ENCODE measurements around the gene HOXB8. TPM values are rescaled to one million over a fixed set of nuclear protein-coding genes. Genes with fewer than 3 reads are reported as not detected.

HOXB8 gene
- total RNA-seq, 2 donors from 2014 or later: not detected

DNA sequence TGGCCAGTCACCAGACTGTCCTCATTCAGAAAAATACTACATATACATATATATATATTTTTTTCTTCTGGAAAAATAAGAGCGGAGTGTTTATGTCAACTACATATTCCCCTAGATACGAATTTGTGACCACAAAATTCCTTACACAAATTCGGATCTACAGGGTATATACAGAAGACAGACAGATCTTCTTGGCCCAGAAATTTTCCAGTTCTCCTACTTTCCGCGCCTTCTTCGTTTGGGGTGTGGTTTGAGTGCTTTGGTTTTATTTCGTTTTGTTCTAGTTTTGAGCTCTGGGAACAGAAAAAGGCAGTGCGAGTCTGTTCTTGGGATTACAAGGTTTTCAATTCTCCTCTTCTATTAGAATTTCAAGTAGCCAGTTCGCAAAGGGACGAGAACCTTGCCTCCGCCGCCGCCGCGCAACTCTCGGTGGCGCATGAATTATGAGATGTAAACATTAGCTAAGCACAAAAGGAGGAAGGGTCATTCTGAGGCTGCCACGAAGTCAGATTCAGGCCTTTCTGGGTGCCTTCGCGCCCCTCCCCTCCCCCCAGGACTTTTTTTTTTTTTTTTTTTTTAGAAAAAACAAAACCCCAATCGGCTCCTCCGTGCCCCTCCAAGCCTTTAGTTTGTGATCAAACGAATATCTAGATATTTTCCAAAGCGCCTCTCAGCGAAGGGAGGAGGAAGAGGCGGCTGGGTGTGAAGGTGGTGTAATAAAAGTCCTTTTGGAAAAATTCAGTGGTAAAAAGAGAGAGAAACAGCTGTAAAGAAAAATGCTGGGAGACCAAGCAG lies 35.1 kb downstream of the HOXB8 start:
- Mint-ChIP-seq H3K4me1 (ENCODE audit: low read depth) (peaks cover 59% of the 10 kb centered on the region), H3K27me3 (ENCODE audit: low read depth) (peaks cover 61% of the 10 kb centered on the region), H3K4me3 (peak overlapping the region; percentile 70 to 95), H3K36me3 (ENCODE audit: insufficient read depth in 2 of 2) (peaks cover 2 to 3% of the 10 kb centered on the region in 2 donors), H3K9me3 (no peaks in the 10 kb centered on the region), H3K27ac (no peak overlapping the region)
- ATAC-seq (replicated peaks in 1 of 2): no peak
- DNase-seq: no peak

DNA sequence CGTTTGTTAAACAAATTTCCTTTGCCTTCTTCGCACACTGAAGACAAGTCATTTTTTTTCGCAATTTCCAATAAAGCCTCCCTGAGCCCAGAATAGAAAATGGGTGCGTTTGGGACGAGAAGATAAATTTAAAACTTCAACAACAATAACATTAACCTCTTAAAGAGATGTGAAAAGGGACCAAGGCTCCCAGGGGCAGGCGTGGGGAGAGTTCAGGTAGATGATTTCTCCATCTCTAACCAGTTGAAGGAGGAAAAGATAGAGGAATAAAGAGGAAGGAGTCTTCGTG lies 35.7 kb downstream of the HOXB8 start:
- Mint-ChIP-seq H3K27me3 (ENCODE audit: low read depth) (peaks cover 60% of the 10 kb centered on the region), H3K9me3 (no peaks in the 10 kb centered on the region), H3K27ac (no peak overlapping the region), H3K36me3 (ENCODE audit: insufficient read depth in 2 of 2) (peaks cover 2 to 3% of the 10 kb centered on the region in 2 donors), H3K4me1 (ENCODE audit: low read depth) (peaks cover 56% of the 10 kb centered on the region), H3K4me3 (peak overlapping the region; percentile 89 to 95)
- ATAC-seq (replicated peaks in 1 of 2): no peak
- no peak for DNase-seq

DNA sequence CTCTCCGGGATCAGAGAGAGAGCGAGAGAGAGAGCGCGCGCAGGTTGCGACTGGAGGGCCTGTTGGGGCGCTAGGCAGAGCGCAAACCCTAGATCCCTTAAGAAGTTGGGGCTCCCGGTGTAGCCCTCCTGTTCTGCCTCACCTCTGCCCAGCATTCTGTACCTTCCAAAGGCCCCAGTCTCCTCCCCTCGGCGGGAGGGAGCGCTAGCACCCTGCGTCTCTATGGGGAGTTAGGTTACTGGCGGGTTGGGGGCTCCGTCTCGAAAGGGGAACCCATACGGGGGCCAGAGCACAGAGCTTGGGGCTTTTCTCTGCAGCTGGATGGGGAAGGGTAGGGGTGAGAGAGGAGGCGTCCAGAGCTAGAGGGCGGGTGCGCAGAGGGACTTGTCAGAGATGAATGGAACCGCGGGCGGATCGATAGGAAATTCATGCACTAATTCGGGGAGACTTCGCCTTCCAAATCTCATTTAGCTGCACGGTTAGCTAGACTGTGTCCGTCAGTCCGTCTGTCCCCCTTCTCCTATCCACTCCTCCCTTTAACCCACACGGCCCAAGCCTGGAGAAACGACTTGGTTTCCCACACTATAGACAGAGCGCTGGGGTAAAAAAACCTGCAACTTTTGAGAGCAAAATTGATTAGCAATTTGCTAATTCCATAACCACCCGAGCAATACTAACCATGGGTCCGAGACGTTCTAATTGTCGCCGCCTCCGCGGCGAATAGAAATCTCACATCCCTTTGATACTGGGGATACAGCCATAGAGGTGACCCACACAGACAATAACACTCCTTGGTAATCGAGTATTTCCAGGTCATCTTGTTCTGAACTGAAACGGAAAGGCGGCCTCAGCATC lies 36.2 kb downstream of the HOXB8 start:
- Mint-ChIP-seq H3K36me3 (ENCODE audit: insufficient read depth in 2 of 2) (peaks cover 2 to 3% of the 10 kb centered on the region in 2 donors), H3K27me3 (ENCODE audit: low read depth) (peaks cover 59% of the 10 kb centered on the region), H3K9me3 (no peaks in the 10 kb centered on the region), H3K4me3 (peak overlapping the region; percentile 89 to 95), H3K27ac (peak overlapping the region; percentile 58), H3K4me1 (ENCODE audit: low read depth) (peaks cover 56% of the 10 kb centered on the region)
- ATAC-seq (replicated peaks in 1 of 2) (peak; percentile 57 to 71), DNase-seq (no peak)

DNA sequence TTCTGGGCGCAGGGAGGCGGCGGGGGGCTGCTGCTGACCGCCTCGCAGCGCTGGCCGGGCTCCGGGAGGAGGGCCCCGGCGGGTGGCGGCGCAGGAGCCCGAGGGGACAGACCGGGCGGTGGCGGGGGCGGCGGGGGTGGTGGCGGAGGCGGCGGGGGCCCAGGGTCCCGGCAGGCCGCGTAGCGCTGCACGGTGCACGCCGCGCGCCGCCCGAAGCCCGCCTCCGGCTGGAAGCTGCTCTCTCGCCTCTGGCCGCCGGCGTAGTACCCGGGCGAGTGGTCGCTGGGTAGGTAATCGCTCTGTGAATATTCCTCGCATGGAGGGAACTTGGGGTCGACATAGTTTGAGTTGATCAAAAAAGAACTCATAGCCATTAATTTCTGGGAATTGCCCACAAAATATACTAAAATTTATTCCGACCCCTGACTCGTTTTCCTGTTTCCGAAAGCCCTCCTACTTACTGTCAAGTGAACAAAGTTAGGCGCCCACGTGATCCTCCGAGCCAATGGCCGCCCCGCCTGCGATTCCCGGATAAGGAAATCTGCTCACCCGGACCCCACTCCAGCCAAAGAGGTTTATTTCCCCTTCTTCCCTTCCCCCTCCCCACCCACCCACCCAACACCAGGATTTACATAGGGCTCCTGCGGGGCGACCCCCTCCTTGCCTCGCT lies 37.0 kb downstream of the HOXB8 start, which contains the start of gene HOXB4:
Gene HOXB4, minus strand, starts transcription at position 405 of the 670 bp plus-strand sequence. Its CDS starts 31 bp downstream, at position 374.
- Mint-ChIP-seq H3K36me3 (ENCODE audit: insufficient read depth in 2 of 2) (peaks cover 2 to 3% of the 10 kb centered on the region in 2 donors), H3K4me1 (ENCODE audit: low read depth) (peaks cover 55% of the 10 kb centered on the region), H3K27me3 (ENCODE audit: low read depth) (peaks cover 51% of the 10 kb centered on the region), H3K9me3 (no peaks in the 10 kb centered on the region), H3K27ac (peak within 1 kb of the TSS; percentile 95), H3K4me3 (peak within 1 kb of the TSS; percentile 89 to 95)
- DNase-seq (peak; percentile 73 to 77), ATAC-seq (replicated peaks in 1 of 2) (peak; percentile 72 to 86)

DNA sequence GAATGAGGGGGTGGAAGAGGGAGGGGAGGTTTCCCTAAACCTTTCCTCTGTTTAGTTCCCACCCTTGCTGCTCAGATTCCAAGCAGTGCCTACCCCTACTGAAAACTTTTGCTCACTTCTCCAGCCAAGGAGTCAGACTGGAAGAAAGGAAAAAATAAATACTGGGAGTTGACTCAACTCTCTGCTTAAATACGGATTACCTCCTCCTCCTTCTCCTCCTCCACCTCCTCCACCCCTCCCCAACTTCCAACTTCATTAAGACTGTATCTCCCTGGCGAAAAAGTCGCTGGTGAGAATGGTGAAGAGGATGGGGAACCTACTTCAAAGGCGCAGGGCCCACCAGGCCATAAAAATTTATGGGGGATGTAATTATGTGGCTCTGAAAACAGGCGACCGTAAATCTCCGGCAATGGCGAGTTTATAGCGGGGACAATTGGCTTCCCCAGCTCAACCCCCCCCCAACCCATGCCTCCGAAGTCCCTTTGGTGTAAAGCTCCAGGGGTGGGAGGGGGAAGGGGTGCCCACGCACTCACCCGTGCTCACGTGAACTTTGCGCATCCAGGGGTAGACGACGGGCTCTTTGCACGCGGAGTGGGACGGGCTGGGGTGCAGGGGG lies 37.7 kb downstream of the HOXB8 start:
- Mint-ChIP-seq H3K9me3 (no peaks in the 10 kb centered on the region), H3K4me1 (ENCODE audit: low read depth) (peaks cover 49% of the 10 kb centered on the region), H3K4me3 (peak overlapping the region; percentile 75 to 78), H3K27ac (no peak overlapping the region), H3K27me3 (ENCODE audit: low read depth) (peaks cover 44% of the 10 kb centered on the region), H3K36me3 (ENCODE audit: insufficient read depth in 2 of 2) (peaks cover 2 to 3% of the 10 kb centered on the region in 2 donors)
- DNase-seq (no peak), ATAC-seq (replicated peaks in 1 of 2) (peak in 1 of 2 donors; percentile 12)

DNA sequence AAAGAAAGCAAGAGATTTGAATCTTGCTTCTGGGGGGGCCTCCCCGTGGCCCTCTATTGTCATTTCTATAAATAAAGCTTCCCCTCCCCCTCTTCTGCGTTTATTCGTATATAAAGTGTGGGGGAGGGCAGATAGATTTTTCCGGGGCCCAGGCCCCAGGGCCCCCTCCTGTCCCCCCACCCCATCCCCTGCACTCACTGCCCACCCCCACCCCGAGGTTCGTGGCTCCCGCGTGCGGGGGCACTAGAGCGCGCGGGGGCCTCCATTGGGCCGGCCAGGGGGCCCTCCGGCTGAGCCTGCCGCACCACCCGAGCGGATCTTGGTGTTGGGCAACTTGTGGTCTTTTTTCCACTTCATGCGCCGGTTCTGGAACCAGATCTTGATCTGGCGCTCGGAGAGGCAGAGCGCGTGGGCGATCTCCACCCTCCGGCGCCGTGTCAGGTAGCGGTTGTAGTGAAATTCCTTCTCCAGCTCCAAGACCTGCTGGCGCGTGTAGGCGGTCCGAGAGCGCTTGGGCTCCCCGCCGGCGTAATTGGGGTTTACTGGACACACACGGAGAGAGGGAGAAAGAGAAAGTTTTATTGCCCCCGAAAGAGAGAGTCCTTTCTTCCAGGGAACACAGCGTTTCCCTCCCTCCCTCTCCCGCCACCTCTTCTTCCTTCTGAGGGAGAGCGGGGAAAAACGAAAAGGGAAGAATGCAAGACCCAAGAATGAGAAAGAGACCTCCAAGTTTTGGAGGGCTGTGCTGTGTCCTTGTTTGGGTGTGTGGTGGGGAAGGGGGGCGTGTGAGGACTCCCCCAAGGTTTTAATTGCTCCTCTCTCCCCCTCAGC lies 38.4 kb downstream of the HOXB8 start:
- H3K9me3 Mint-ChIP-seq: no peaks in the 10 kb centered on the region
- H3K4me3 Mint-ChIP-seq: peak overlapping the region; percentile 75 to 78
- ATAC-seq (replicated peaks in 1 of 2): no peak
- peaks cover 41% of the 10 kb centered on the region for H3K27me3 Mint-ChIP-seq (ENCODE audit: low read depth)
- H3K36me3 Mint-ChIP-seq (ENCODE audit: insufficient read depth in 2 of 2): peaks cover 2 to 3% of the 10 kb centered on the region in 2 donors
- peaks cover 45% of the 10 kb centered on the region for H3K4me1 Mint-ChIP-seq (ENCODE audit: low read depth)
- no peak for DNase-seq
- H3K27ac Mint-ChIP-seq: no peak overlapping the region

DNA sequence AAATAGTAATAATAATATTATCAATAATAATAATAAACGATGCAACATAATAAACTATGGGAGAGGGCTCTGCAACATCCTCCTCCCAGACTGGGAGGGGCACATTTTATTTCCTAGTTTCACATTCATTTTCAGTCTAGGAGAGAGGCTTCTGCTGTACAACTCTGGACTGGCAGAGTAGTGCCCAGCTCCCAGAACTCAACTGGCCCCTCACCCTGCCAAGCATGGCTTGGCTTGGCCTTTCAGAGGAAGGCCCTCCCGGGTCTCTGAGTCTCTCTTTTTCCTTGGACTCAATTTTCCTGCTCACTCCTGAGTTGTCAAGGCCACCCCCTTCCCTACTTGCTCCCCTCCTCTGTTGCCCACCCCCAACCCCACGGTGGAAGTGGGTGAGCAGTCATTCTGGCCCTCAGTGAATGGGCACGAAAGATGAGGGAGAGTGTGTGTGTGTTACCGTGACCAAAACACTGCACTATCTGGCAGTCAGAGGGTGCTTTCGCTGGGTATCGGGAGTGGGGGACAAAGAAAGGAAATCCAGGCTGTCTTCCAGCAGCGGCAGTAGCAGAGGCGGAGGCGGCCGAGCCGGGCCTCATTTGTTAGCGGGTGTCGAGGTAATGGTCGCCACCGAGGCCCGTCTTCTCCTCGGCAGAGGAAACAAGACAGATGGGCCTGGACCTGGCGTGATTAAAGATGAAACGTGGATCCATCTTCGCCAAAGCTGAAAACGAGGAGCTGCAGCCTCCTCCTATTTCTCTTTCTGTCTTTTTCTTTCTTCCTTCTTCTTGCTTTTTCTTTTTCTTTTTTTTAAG lies 39.2 kb downstream of the HOXB8 start:
- Mint-ChIP-seq H3K4me1 (ENCODE audit: low read depth) (peaks cover 37% of the 10 kb centered on the region), H3K9me3 (no peaks in the 10 kb centered on the region), H3K36me3 (ENCODE audit: insufficient read depth in 2 of 2) (peaks cover 2 to 3% of the 10 kb centered on the region in 2 donors), H3K27me3 (ENCODE audit: low read depth) (peaks cover 33% of the 10 kb centered on the region), H3K27ac (no peak overlapping the region), H3K4me3 (peak overlapping the region in 1 of 2 donors; percentile 37)
- no peak for ATAC-seq (replicated peaks in 1 of 2)
- no peak for DNase-seq

DNA sequence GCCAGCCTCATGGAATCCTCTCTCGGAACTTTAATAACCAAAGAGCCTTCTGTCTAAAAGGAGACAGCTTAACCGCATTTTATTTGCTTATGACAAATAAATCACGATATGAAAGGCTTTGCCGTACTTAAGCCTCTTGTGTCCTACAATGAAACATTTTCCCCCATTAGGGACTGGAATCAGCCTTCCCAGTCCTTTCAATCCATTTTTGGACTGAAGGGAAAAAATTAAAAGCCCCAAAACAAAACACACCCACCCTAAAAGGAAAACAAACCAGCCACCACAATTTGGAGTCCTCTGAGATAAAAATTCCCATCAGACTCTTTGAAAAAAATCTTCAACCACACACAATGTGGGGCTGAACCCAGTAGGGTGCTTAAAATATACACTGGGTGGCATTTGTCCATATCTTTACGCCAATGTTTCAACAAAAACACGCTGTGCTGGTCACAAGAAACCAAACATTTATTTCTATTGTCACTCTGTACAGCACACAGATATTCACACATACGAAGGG lies 40.0 kb downstream of the HOXB8 start:
- Mint-ChIP-seq H3K27ac (no peak overlapping the region), H3K36me3 (ENCODE audit: insufficient read depth in 2 of 2) (peaks cover 2 to 3% of the 10 kb centered on the region in 2 donors), H3K4me3 (no peak overlapping the region), H3K27me3 (ENCODE audit: low read depth) (peaks cover 25% of the 10 kb centered on the region), H3K4me1 (ENCODE audit: low read depth) (peaks cover 29% of the 10 kb centered on the region), H3K9me3 (no peaks in the 10 kb centered on the region)
- ATAC-seq (replicated peaks in 1 of 2): no peak
- DNase-seq: no peak

DNA sequence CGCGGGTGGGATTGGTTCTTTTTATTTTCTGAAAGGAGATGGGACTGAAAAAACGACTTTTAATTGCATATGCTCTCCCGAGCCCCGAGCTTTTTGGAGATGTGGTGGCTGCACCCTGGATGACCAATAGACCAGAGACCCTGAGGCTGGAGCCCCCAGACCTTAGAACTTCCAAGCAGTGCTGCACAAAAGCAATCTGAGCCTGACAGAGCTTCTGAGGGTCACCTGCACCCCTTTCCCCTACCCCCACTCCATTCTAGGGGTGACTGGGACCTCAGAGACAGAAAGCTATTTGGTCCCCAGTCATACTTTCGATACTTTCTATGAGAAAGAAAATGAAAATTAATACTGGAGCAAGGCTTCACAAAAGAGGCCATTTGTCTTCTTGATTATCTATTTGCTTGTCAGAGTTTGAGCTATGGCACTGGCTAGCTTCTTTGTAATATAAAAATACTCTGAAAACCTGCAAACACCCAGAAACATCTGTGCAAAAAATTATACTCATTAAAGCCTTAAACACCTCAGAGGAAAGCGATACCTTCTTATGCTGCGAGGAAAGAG lies 40.5 kb downstream of the HOXB8 start:
- no peak for DNase-seq
- no peak overlapping the region for H3K4me3 Mint-ChIP-seq
- peaks cover 20% of the 10 kb centered on the region for H3K27me3 Mint-ChIP-seq (ENCODE audit: low read depth)
- no peak overlapping the region for H3K27ac Mint-ChIP-seq
- no peak for ATAC-seq (replicated peaks in 1 of 2)
- peaks cover 2 to 3% of the 10 kb centered on the region in 2 donors for H3K36me3 Mint-ChIP-seq (ENCODE audit: insufficient read depth in 2 of 2)
- H3K9me3 Mint-ChIP-seq: no peaks in the 10 kb centered on the region
- H3K4me1 Mint-ChIP-seq (ENCODE audit: low read depth): peaks cover 24% of the 10 kb centered on the region

DNA sequence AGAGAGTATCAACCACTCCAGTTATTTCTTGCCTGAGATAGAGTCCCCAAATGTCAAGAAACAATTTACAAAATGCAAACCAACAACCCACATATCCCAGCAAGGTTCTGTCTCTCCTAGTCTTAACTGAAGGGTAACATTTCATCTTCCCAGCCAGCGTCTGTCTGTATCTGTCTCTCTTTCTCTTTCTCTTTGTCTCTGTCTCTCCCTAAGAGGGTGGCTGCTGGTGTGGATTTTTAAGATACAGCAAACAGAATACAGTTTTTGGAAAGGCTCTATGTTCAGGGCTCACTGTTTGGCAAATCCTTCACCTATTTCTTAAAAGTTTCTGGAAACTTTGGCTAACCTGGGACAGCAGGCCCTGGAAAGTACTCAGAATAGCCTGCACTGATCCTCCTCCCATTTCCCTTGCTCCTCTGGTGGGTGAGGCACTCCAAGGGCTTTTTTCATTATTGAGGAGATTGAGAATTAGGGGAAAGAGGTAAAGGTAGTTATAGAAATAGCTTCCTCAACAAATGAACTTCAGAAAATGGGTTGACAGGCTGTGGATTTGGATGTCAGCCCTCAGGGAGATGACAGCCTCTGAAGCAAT lies 43.2 kb downstream of the HOXB8 start:
- Mint-ChIP-seq H3K27ac (no peak overlapping the region), H3K36me3 (ENCODE audit: insufficient read depth in 2 of 2) (no peaks in the 10 kb centered on the region), H3K4me1 (ENCODE audit: low read depth) (peaks cover 11% of the 10 kb centered on the region), H3K9me3 (no peaks in the 10 kb centered on the region), H3K4me3 (no peak overlapping the region), H3K27me3 (ENCODE audit: low read depth) (peaks cover 9% of the 10 kb centered on the region)
- DNase-seq (no peak), ATAC-seq (replicated peaks in 1 of 2) (no peak)
